Naive thymus-derived CD4-positive, alpha-beta T cell (primary cell): ENCODE results near the gene HDAC4. TPM values are rescaled to one million over a fixed set of nuclear protein-coding genes. Genes with fewer than 3 reads are reported as not detected.

Experiments used
- ATAC-seq: fragments of 150-1000 bp; cut with Tn5 transposase; 2 replicates; pipeline ENCODE4 v1.10.0; 2021; ENCODE audit warnings: mild to moderate bottlenecking, moderate library complexity
- CTCF ChIA-PET: fragments of 350-600 bp; sonication (Branson Sonifier 250); formaldehyde crosslinking; loops from one replicate; lab custom pipeline; 2021; ENCODE audit warnings: antibody characterized with exemption; lab: Charles Lee
- POLR2A ChIA-PET: fragments of 350-600 bp; sonication (Branson Sonifier 250); formaldehyde crosslinking; loops from one replicate; lab custom pipeline; 2021; ENCODE audit warnings: antibody characterized with exemption, inconsistent platforms; lab: Charles Lee
- DNase-seq, 9 donors: peaks; one replicate each; pipeline versions ENCODE4 v3.0.0 to v3.0.0-alpha.2; 2020 to 2022; ENCODE audit warnings: mixed read lengths in 1 of 9
- H3K27ac ChIP-seq: one replicate; pipeline ENCODE4 v1.7.0; 2013; ENCODE audit warnings: mild to moderate bottlenecking, low read depth, low read length, moderate library complexity
- H3K27me3 ChIP-seq, 2 donors: one replicate each; pipeline ENCODE4 v1.7.0; 2013; ENCODE audit warnings: low read length in 2 of 2, mild to moderate bottlenecking in 2 of 2, moderate library complexity in 2 of 2; ENCODE audit not compliant: control insufficient read depth in 2 of 2, insufficient read depth in 2 of 2
- H3K36me3 ChIP-seq, 3 experiments: 1 replicate in 2 of 3; 2 replicates in 1 of 3; pipeline ENCODE4 v1.7.0; 2013; ENCODE audit warnings: low read length in 3 of 3, mild to moderate bottlenecking in 3 of 3, moderate library complexity in 1 of 3; ENCODE audit not compliant: insufficient read depth in 3 of 3, control insufficient read depth in 2 of 3
- H3K4me1 ChIP-seq, 2 donors: one replicate each; pipeline ENCODE4 v1.7.0; 2013; ENCODE audit warnings: low read length in 2 of 2, mild to moderate bottlenecking in 2 of 2, moderate library complexity in 1 of 2; ENCODE audit not compliant: control insufficient read depth in 2 of 2, insufficient read depth in 2 of 2
- H3K4me3 ChIP-seq: 2 replicates; pipeline ENCODE4 v1.7.0; 2013; ENCODE audit warnings: mild to moderate bottlenecking, low read length
- H3K9me3 ChIP-seq, 3 experiments: 1 replicate in 2 of 3; 2 replicates in 1 of 3; pipeline ENCODE4 v1.7.0; 2013; ENCODE audit warnings: low read length in 3 of 3; ENCODE audit not compliant: control insufficient read depth in 2 of 3
- H3K27ac Mint-ChIP-seq, 9 donors: one replicate each; pipeline ENCODE4 v1.8.0; 2020 to 2022; ENCODE audit warnings: mixed read lengths in 9 of 9, mild to moderate bottlenecking in 8 of 9, moderate library complexity in 5 of 9, inconsistent platforms in 2 of 9
- H3K27me3 Mint-ChIP-seq, 5 donors: one replicate each; pipeline ENCODE4 v1.8.0; 2021 to 2022; ENCODE audit warnings: mixed read lengths in 5 of 5, mild to moderate bottlenecking in 1 of 5
- H3K36me3 Mint-ChIP-seq, 5 donors: one replicate each; pipeline ENCODE4 v1.8.0; 2020 to 2022; ENCODE audit warnings: mixed read lengths in 5 of 5, mild to moderate bottlenecking in 3 of 5, inconsistent platforms in 1 of 5
- H3K4me1 Mint-ChIP-seq, 7 donors: one replicate each; pipeline ENCODE4 v1.8.0; 2020 to 2022; ENCODE audit warnings: mixed read lengths in 7 of 7, mild to moderate bottlenecking in 3 of 7, inconsistent platforms in 1 of 7
- H3K4me3 Mint-ChIP-seq, 10 donors: one replicate each; pipeline ENCODE4 v1.8.0; 2020 to 2022; ENCODE audit warnings: mild to moderate bottlenecking in 10 of 10, mixed read lengths in 10 of 10, moderate library complexity in 6 of 10, inconsistent platforms in 2 of 10
- H3K9me3 Mint-ChIP-seq, 11 donors: one replicate each; pipeline ENCODE4 v1.8.0; 2020 to 2022; ENCODE audit warnings: mixed read lengths in 11 of 11, mild to moderate bottlenecking in 4 of 11, inconsistent platforms in 1 of 11, moderate library complexity in 1 of 11
- intact Hi-C, 2 donors: fragments of 100-400 bp; cut with micrococcal nuclease; formaldehyde crosslinking; loops; one replicate each; pipeline ENCODE4 v1.15.1; 2023
- polyA plus RNA-seq, 2 donors: library from polyadenylated mRNA; unstranded; fragments of 300-500 nt; fragmentation: Illumina TruSeq; gene quantifications; one replicate each; pipeline ENCODE4 v1.2.3, GENCODE V29; 2021
- total RNA-seq, 6 experiments: library from RNA in 5 of 6; stranded (reverse) in 5 of 6; gene quantifications; 1 replicate in 5 of 6; 2 replicates in 1 of 6; pipeline ENCODE4 v1.2.3 and lab custom pipeline; 2021 to 2026

HDAC4 gene
- total and polyA plus RNA-seq, 7 experiments from 2014 or later, result 7.4 to 101 (median 55.3) TPM

GRCh38 chr2:239211396-239212094 is 189.3 kb downstream of the HDAC4 start:
- no peak overlapping the region for H3K4me3 ChIP-seq
- H3K27me3 Mint-ChIP-seq, result no peaks in the 10 kb centered on the region
- CTCF ChIA-PET, result interaction anchor here (1.5 kb wide), 1 partner anchor 36 kb away, joined by 4 read pairs; no protein-coding TSS in a partner anchor
- DNase-seq (no peak), ATAC-seq (peak; percentile 22)
- H3K36me3 Mint-ChIP-seq, result peaks cover 0 to 3% (median 0%) of the 10 kb centered on the region in 5 donors
- peak overlapping the region in 7 of 9 donors; percentile 2 to 62 (median 28) for H3K27ac Mint-ChIP-seq
- H3K9me3 Mint-ChIP-seq, result no peaks in the 10 kb centered on the region
- H3K27me3 ChIP-seq, result no peaks in the 10 kb centered on the region
- peaks cover 0 to 30% of the 10 kb centered on the region in 2 donors for H3K4me1 ChIP-seq
- peak overlapping the region in 8 of 10 donors; percentile 36 to 69 (median 58) for H3K4me3 Mint-ChIP-seq
- no peak overlapping the region for H3K27ac ChIP-seq
- H3K36me3 ChIP-seq, result no peaks in the 10 kb centered on the region
- no peaks in the 10 kb centered on the region for H3K9me3 ChIP-seq
- POLR2A ChIA-PET, result interaction anchor here (0.6 to 1.6 kb wide), 3 partner anchors 10 to 186 kb away, joined by 3 to 5 read pairs (median 5); no protein-coding TSS in a partner anchor
- intact Hi-C loops, result loop anchor here in 1 of 2 donors (10.0 kb wide), 1 partner anchor 53 kb away; no protein-coding TSS in a partner anchor
- H3K4me1 Mint-ChIP-seq, result peaks cover 33 to 94% (median 71%) of the 10 kb centered on the region in 7 donors

- no peaks in the 10 kb centered on the region for H3K27me3 Mint-ChIP-seq
- intact Hi-C loops, result loop anchor here in 1 of 2 donors (10.0 kb wide), 1 partner anchor 55 kb away; no protein-coding TSS in a partner anchor
- POLR2A ChIA-PET, result no interaction called here
- Histone ChIP-seq H3K27me3 (no peaks in the 10 kb centered on the region), H3K27ac (no peak overlapping the region), H3K9me3 (no peaks in the 10 kb centered on the region), H3K4me1 (peaks cover 0 to 39% of the 10 kb centered on the region in 2 donors), H3K36me3 (no peaks in the 10 kb centered on the region), H3K4me3 (no peak overlapping the region)
- peaks cover 29 to 94% (median 72%) of the 10 kb centered on the region in 7 donors for H3K4me1 Mint-ChIP-seq
- CTCF ChIA-PET, result no interaction called here
- DNase-seq, result no peak
- ATAC-seq, result no peak
- H3K27ac Mint-ChIP-seq, result peak overlapping the region in 2 of 9 donors; percentile 34 to 42
- H3K4me3 Mint-ChIP-seq, result peak overlapping the region in 2 of 10 donors; percentile 9 to 17
- no peaks in the 10 kb centered on the region for H3K9me3 Mint-ChIP-seq
- H3K36me3 Mint-ChIP-seq, result peaks cover 0 to 2% (median 0%) of the 10 kb centered on the region in 5 donors
Observed at GRCh38 chr2:239209783-239210182, 191.0 kb downstream of the HDAC4 start.

GRCh38 chr2:239208465-239209180 is 192.2 kb downstream of the HDAC4 start:
- ATAC-seq, result no peak
- no peaks in the 10 kb centered on the region for H3K27me3 Mint-ChIP-seq
- Histone ChIP-seq H3K4me3 (no peak overlapping the region), H3K36me3 (no peaks in the 10 kb centered on the region), H3K4me1 (peaks cover 0 to 40% of the 10 kb centered on the region in 2 donors), H3K27ac (no peak overlapping the region), H3K9me3 (no peaks in the 10 kb centered on the region), H3K27me3 (no peaks in the 10 kb centered on the region)
- no peak overlapping the region for H3K4me3 Mint-ChIP-seq
- H3K4me1 Mint-ChIP-seq, result peaks cover 26 to 88% (median 76%) of the 10 kb centered on the region in 7 donors
- ChIA-PET POLR2A (interaction anchor here (1.5 kb wide), 1 partner anchor 192 kb away, joined by 4 read pairs; the partner anchor contains the start of gene HDAC4), CTCF (no interaction called here)
- intact Hi-C loops, result no loop called here
- DNase-seq, result no peak
- peaks cover 0 to 4% (median 0%) of the 10 kb centered on the region in 5 donors for H3K36me3 Mint-ChIP-seq
- peak overlapping the region in 2 of 9 donors; percentile 12 to 22 for H3K27ac Mint-ChIP-seq
- no peaks in the 10 kb centered on the region for H3K9me3 Mint-ChIP-seq

GRCh38 chr2:239206851-239207250 is 194.0 kb downstream of the HDAC4 start:
- Histone ChIP-seq H3K27ac (no peak overlapping the region), H3K36me3 (peaks cover 0 to 4% (median 0%) of the 10 kb centered on the region in 3 experiments), H3K4me1 (peaks cover 0 to 27% of the 10 kb centered on the region in 2 donors), H3K9me3 (no peaks in the 10 kb centered on the region), H3K27me3 (no peaks in the 10 kb centered on the region), H3K4me3 (no peak overlapping the region)
- CTCF ChIA-PET, result no interaction called here
- ATAC-seq, result no peak
- POLR2A ChIA-PET, result interaction anchor here (0.6 kb wide), 1 partner anchor 24 kb away, joined by 3 read pairs; no protein-coding TSS in a partner anchor
- Mint-ChIP-seq H3K27me3 (no peaks in the 10 kb centered on the region), H3K4me1 (peaks cover 26 to 86% (median 80%) of the 10 kb centered on the region in 7 donors), H3K36me3 (peaks cover 0 to 8% (median 0%) of the 10 kb centered on the region in 5 donors), H3K4me3 (no peak overlapping the region), H3K9me3 (no peaks in the 10 kb centered on the region), H3K27ac (peak overlapping the region in 6 of 9 donors; percentile 5 to 80 (median 30))
- DNase-seq, result no peak
- intact Hi-C loops, result no loop called here

GRCh38 chr2:239206042-239206441 is 194.8 kb downstream of the HDAC4 start:
- Histone ChIP-seq H3K27me3 (no peaks in the 10 kb centered on the region), H3K9me3 (no peaks in the 10 kb centered on the region), H3K36me3 (peaks cover 0 to 4% (median 0%) of the 10 kb centered on the region in 3 experiments), H3K4me1 (peaks cover 0 to 19% of the 10 kb centered on the region in 2 donors), H3K27ac (no peak overlapping the region), H3K4me3 (no peak overlapping the region)
- peak overlapping the region in 5 of 9 donors; percentile 42 to 83 (median 67) for H3K27ac Mint-ChIP-seq
- no peaks in the 10 kb centered on the region for H3K9me3 Mint-ChIP-seq
- peaks cover 20 to 80% (median 77%) of the 10 kb centered on the region in 7 donors for H3K4me1 Mint-ChIP-seq
- H3K27me3 Mint-ChIP-seq, result no peaks in the 10 kb centered on the region
- H3K4me3 Mint-ChIP-seq, result peak overlapping the region in 5 of 10 donors; percentile 29 to 61 (median 52)
- DNase-seq (no peak), ATAC-seq (no peak)
- intact Hi-C loops, result no loop called here
- ChIA-PET POLR2A (interaction anchor here (0.6 kb wide), 1 partner anchor 25 kb away, joined by 3 read pairs; no protein-coding TSS in a partner anchor), CTCF (no interaction called here)
- H3K36me3 Mint-ChIP-seq, result peaks cover 0 to 8% (median 0%) of the 10 kb centered on the region in 5 donors

GRCh38 chr2:239204876-239205468 is 195.8 kb downstream of the HDAC4 start:
- peaks cover 20 to 81% (median 80%) of the 10 kb centered on the region in 7 donors for H3K4me1 Mint-ChIP-seq
- Histone ChIP-seq H3K4me3 (no peak overlapping the region), H3K27ac (no peak overlapping the region), H3K4me1 (peaks cover 0 to 16% of the 10 kb centered on the region in 2 donors), H3K36me3 (peaks cover 0 to 4% (median 0%) of the 10 kb centered on the region in 3 experiments), H3K9me3 (no peaks in the 10 kb centered on the region), H3K27me3 (no peaks in the 10 kb centered on the region)
- no peak for DNase-seq
- ATAC-seq, result no peak
- no peaks in the 10 kb centered on the region for H3K27me3 Mint-ChIP-seq
- H3K27ac Mint-ChIP-seq, result peak overlapping the region in 7 of 9 donors; percentile 42 to 89 (median 80)
- peak overlapping the region in 8 of 10 donors; percentile 29 to 76 (median 57) for H3K4me3 Mint-ChIP-seq
- CTCF ChIA-PET, result no interaction called here
- peaks cover 0 to 8% (median 0%) of the 10 kb centered on the region in 5 donors for H3K36me3 Mint-ChIP-seq
- no peaks in the 10 kb centered on the region for H3K9me3 Mint-ChIP-seq
- intact Hi-C loops, result no loop called here
- POLR2A ChIA-PET, result interaction anchor here (1.4 kb wide), 1 partner anchor 18 kb away, joined by 3 read pairs; no protein-coding TSS in a partner anchor
